Measurements from ENCODE around the gene GPR68. TPM values are rescaled to one million over a fixed set of nuclear protein-coding genes. Genes with fewer than 3 reads are reported as not detected.
A peak's percentile ranks its signal among the peaks of the same experiment; 100 is the strongest.

GPR68 gene
- total and polyA plus RNA-seq, 8 donors = 0.09 to 0.90 (median 0.23) TPM; not detected in 1

GRCh38 chr14:91234791-91235114 is 9.8 kb downstream of the GPR68 start:
- TF ChIP-seq CTCF (IDR thresholded peaks at IDR 0.05) = no peak
- no peak for FAIRE-seq
- Histone ChIP-seq H3K4me3 (no peak overlapping the region), H3K4me1 (no peaks in the 10 kb centered on the region), H3K27me3 (no peaks in the 10 kb centered on the region), H3K9me3 (no peaks in the 10 kb centered on the region), H3K36me3 (no peaks in the 10 kb centered on the region), H3K27ac (no peak overlapping the region)
- no peak for DNase-seq
- WGBS, 2 donors = 95% methylated on average over 16 of the region's 16 CpGs
- ATAC-seq = no peak
- intact Hi-C loops (cut with DNase I) = no loop called here

GRCh38 chr14:91233936-91234790 is 10.3 kb downstream of the GPR68 start:
- no peak for TF ChIP-seq CTCF (IDR thresholded peaks at IDR 0.05)
- no peaks in the 10 kb centered on the region for H3K27me3 ChIP-seq
- DNase-seq (peak in 1 of 6 donors; percentile 35), FAIRE-seq (no peak), ATAC-seq (peak in 2 of 4 donors; percentile 12 to 15)
- H3K9me3 ChIP-seq = no peaks in the 10 kb centered on the region
- H3K4me1 ChIP-seq = no peaks in the 10 kb centered on the region
- no peak overlapping the region for H3K27ac ChIP-seq
- WGBS, 2 donors = 93% methylated on average over 59 to 63 of the region's 63 CpGs
- no peaks in the 10 kb centered on the region for H3K36me3 ChIP-seq
- intact Hi-C loops (cut with DNase I) = no loop called here
- H3K4me3 ChIP-seq = no peak overlapping the region

- H3K9me3 ChIP-seq = no peaks in the 10 kb centered on the region
- H3K27ac ChIP-seq = no peak overlapping the region
- H3K4me3 ChIP-seq = no peak overlapping the region
- peak in 1 of 4 donors; percentile 13 for ATAC-seq
- FAIRE-seq = no peak
- no peak for DNase-seq
- no peaks in the 10 kb centered on the region for H3K36me3 ChIP-seq
- intact Hi-C loops (cut with DNase I) = no loop called here
- no peak for TF ChIP-seq CTCF (IDR thresholded peaks at IDR 0.05)
- no peaks in the 10 kb centered on the region for H3K4me1 ChIP-seq
- WGBS, 2 donors = 82 to 86% methylated on average over 2 of the region's 2 CpGs
- H3K27me3 ChIP-seq = no peaks in the 10 kb centered on the region
Observed at GRCh38 chr14:91232603-91233002, 11.9 kb downstream of the GPR68 start.

GRCh38 chr14:91232052-91232451 is 12.5 kb downstream of the GPR68 start:
- ATAC-seq (no peak), FAIRE-seq (no peak)
- TF ChIP-seq CTCF (IDR thresholded peaks at IDR 0.05) = no peak

GRCh38 chr14:91231446-91231845 is 13.1 kb downstream of the GPR68 start:
- Histone ChIP-seq H3K4me1 (no peaks in the 10 kb centered on the region), H3K27ac (no peak overlapping the region), H3K9me3 (no peaks in the 10 kb centered on the region), H3K27me3 (no peaks in the 10 kb centered on the region), H3K36me3 (no peaks in the 10 kb centered on the region), H3K4me3 (no peak overlapping the region)
- intact Hi-C loops (cut with DNase I) = no loop called here
- 86% methylated on average over 3 of the region's 3 CpGs for WGBS, 2 donors
- no peak for FAIRE-seq
- TF ChIP-seq CTCF (IDR thresholded peaks at IDR 0.05) = no peak
- DNase-seq = no peak
- no peak for ATAC-seq

More at GRCh38 chr14:91232052-91232451, 12.5 kb downstream of the GPR68 start:
- intact Hi-C loops (cut with DNase I) = no loop called here
- H3K27me3 ChIP-seq = no peaks in the 10 kb centered on the region
- H3K27ac ChIP-seq = no peak overlapping the region
- no peak for DNase-seq
- 93 to 96% methylated on average over 2 of the region's 2 CpGs for WGBS, 2 donors
- H3K9me3 ChIP-seq = no peaks in the 10 kb centered on the region
- H3K36me3 ChIP-seq = no peaks in the 10 kb centered on the region
- no peaks in the 10 kb centered on the region for H3K4me1 ChIP-seq
- no peak overlapping the region for H3K4me3 ChIP-seq
